SK-N-MC (cell line): ENCODE data around the gene SNX9.

Experiments
- EZH2 ChIP-seq: fragments of 200-600 bp; sonication (generic); IDR thresholded peaks from one replicate; pipeline ENCODE4 v1.6.1; 2017; ENCODE audit warnings: antibody characterized with exemption
- POLR2AphosphoS5 ChIP-seq: IDR thresholded peaks from 2 replicates; pipeline ENCODE4 v1.6.1; 2012; ENCODE audit warnings: mild to moderate bottlenecking, low read depth, low read length, borderline replicate concordance

- TF ChIP-seq POLR2AphosphoS5 (no peak), EZH2 (no peak)
Measured at GRCh38 chr6:157790548-157791160, 32.4 kb upstream of the SNX9 start.
